WTC11 (cell line): ENCODE data around the gene GPRIN2. TPM values are rescaled to one million over a fixed set of nuclear protein-coding genes. Genes with fewer than 3 reads are reported as not detected.

Source experiments
- ATAC-seq: fragments of 200-7000 bp; cut with Tn5 transposase; 2 replicates; pipeline ENCODE4 v1.10.0; 2021; ENCODE audit warnings: mild to moderate bottlenecking, moderate library complexity
- CTCF ChIA-PET: fragments of 300-600 bp; sonication (Branson Sonifier 250); formaldehyde crosslinking; loops from one replicate; lab custom pipeline; 2021; ENCODE audit warnings: antibody characterized with exemption; lab: Charles Lee
- POLR2A ChIA-PET: fragments of 350-600 bp; sonication (Branson Sonifier 250); formaldehyde crosslinking; loops from one replicate; lab custom pipeline; 2021; ENCODE audit warnings: antibody characterized with exemption; lab: Charles Lee
- DNase-seq: peaks from one replicate; pipeline ENCODE4 v3.0.0; 2021; ENCODE audit warnings: low spot score
- H3K27ac Mint-ChIP-seq: 2 replicates; pipeline ENCODE4 v1.8.0; 2021; ENCODE audit warnings: mixed read lengths
- H3K27me3 Mint-ChIP-seq: 2 replicates; pipeline ENCODE4 v1.8.0; 2021; ENCODE audit warnings: low read depth, mild to moderate bottlenecking, moderate library complexity, mixed read lengths
- H3K36me3 Mint-ChIP-seq: 2 replicates; pipeline ENCODE4 v1.8.0; 2021; ENCODE audit warnings: mixed read lengths
- H3K4me1 Mint-ChIP-seq: 2 replicates; pipeline ENCODE4 v1.8.0; 2022; ENCODE audit warnings: mixed read lengths
- H3K4me3 Mint-ChIP-seq: 2 replicates; pipeline ENCODE4 v1.8.0; 2021; ENCODE audit warnings: mild to moderate bottlenecking, moderate library complexity, mixed read lengths
- H3K9me3 Mint-ChIP-seq: 2 replicates; pipeline ENCODE4 v1.8.0; 2021; ENCODE audit warnings: mixed read lengths
- AFF4 ChIP-seq: sonication (generic); formaldehyde crosslinking; IDR thresholded peaks from 2 replicates; pipeline ENCODE4 v1.8.1; 2023; ENCODE audit warnings: mild to moderate bottlenecking, missing genetic modification reagents, borderline replicate concordance
- CREB1 ChIP-seq: sonication (generic); formaldehyde crosslinking; IDR thresholded peaks from 2 replicates; pipeline ENCODE4 v1.8.0; 2023; ENCODE audit warnings: mild to moderate bottlenecking, missing genetic modification reagents
- E2F5 ChIP-seq: sonication (generic); formaldehyde crosslinking; IDR thresholded peaks from 2 replicates; pipeline ENCODE4 v1.8.1; 2022; ENCODE audit warnings: mild to moderate bottlenecking, moderate library complexity, missing genetic modification reagents
- GTF2I ChIP-seq: fragments of 250-450 bp; sonication (Bioruptor Pico); conservative IDR thresholded peaks from 2 replicates; pipeline ENCODE4 v1.4.0; 2021; ENCODE audit warnings: mild to moderate bottlenecking
- JUN ChIP-seq: sonication (generic); formaldehyde crosslinking; IDR thresholded peaks from 2 replicates; pipeline ENCODE4 v1.8.0; 2023; ENCODE audit warnings: mild to moderate bottlenecking, missing genetic modification reagents
- MXD4 ChIP-seq: fragments of 250-450 bp; sonication (Bioruptor Pico); IDR thresholded peaks from 2 replicates; pipeline ENCODE4 v1.8.0; 2021; ENCODE audit warnings: mild to moderate bottlenecking, moderate library complexity, borderline replicate concordance
- PRRX2 ChIP-seq: fragments of 250-450 bp; sonication (Bioruptor Pico); IDR thresholded peaks from 2 replicates; pipeline ENCODE4 v1.8.0; 2021; ENCODE audit warnings: mild to moderate bottlenecking
- SMAD4 ChIP-seq: sonication (generic); formaldehyde crosslinking; IDR thresholded peaks from 2 replicates; pipeline ENCODE4 v1.8.0; 2022; ENCODE audit warnings: mild to moderate bottlenecking, missing genetic modification reagents
- TCF7 ChIP-seq: sonication (generic); formaldehyde crosslinking; IDR thresholded peaks from 2 replicates; pipeline ENCODE4 v1.8.0; 2022; ENCODE audit warnings: mild to moderate bottlenecking, low read depth, missing genetic modification reagents, moderate library complexity
- ZNF121 ChIP-seq: sonication (generic); formaldehyde crosslinking; IDR thresholded peaks from 2 replicates; pipeline ENCODE4 v1.8.0; 2023; ENCODE audit warnings: missing genetic modification reagents
- total RNA-seq: library from RNA; stranded (reverse); gene quantifications from 3 replicates; pipeline ENCODE4 v1.2.3, GENCODE V29; 2021
- TF ChIP-seq, protein P1 (sequence below): sonication (generic); formaldehyde crosslinking; IDR thresholded peaks from 2 replicates; pipeline ENCODE4 v1.8.0; 2022; ENCODE audit warnings: mild to moderate bottlenecking, missing genetic modification reagents
- TF ChIP-seq, protein P2 (sequence below): sonication (generic); formaldehyde crosslinking; IDR thresholded peaks from 2 replicates; pipeline ENCODE4 v1.8.1; 2023; ENCODE audit warnings: mild to moderate bottlenecking, missing genetic modification reagents, moderate library complexity

The GPRIN2 gene
- total RNA-seq, 1 experiment from 2014 or later = 17.5 TPM

DNA sequence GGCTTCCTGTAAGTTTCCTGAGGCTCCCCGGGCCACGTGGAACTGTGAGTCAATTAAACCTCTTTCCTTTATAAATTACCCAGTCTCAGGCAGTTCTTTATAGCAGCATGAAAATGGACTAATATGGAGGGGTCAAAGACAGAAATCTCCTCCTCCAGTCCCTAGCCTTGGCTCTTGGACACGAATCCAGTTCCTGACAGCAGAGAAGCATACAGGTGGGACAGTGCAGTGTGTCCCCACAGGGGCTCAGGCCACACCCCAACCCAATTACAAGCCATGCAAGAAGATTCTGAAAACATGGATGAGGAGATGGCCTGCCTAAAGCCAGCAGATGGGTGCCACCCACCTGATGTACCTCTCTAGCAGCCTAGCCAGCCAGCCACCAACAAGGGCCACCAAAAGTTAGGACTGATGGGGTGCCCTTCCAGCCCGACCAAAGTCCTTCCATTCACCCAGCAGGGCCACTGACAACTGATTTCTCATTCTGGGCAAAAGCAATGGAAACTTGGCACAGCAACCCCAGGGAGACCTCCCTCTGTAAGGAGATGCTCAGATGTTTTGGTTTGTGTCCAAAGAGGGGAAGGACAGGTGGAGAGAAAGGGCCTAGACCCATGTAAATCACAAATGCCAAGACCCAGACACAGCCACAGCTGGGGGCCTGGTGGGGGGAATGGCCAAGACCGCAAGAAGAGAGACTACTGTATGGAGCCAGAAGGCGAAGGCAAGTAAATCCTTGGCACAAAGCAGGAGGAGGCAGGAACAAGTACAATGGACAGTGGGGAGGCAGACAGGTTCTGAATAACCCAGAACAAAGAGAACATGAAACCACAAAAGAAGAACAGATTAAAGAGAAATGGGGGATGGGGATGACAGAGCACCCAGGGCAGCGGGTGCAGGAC is 13.6 kb downstream of the GPRIN2 start:
- H3K27me3 Mint-ChIP-seq = peaks cover 9% of the 10 kb centered on the region
- H3K36me3 Mint-ChIP-seq = no peaks in the 10 kb centered on the region
- no peaks in the 10 kb centered on the region for H3K9me3 Mint-ChIP-seq
- H3K4me3 Mint-ChIP-seq = peak overlapping the region; percentile 56
- DNase-seq (peak; percentile 6), ATAC-seq (no peak)
- POLR2A ChIA-PET = no interaction called here
- H3K4me1 Mint-ChIP-seq = peaks cover 22% of the 10 kb centered on the region
- CTCF ChIA-PET = interaction anchor here (0.9 to 3.3 kb wide), 3 partner anchors 10 to 13 kb away, joined by 4 to 40 read pairs (median 12); partner anchors contain the start of gene GPRIN2
- peak overlapping the region; percentile 73; the same call in 1 of the 2 replicates for H3K27ac Mint-ChIP-seq
- TF ChIP-seq ZNF121 (CRISPR knock-in tag) (peak; percentile 82; the same call in 1 of the 2 replicates), AFF4 (no peak), JUN (CRISPR knock-in tag) (no peak), GTF2I (CRISPR knock-in tag) (no peak)

DNA sequence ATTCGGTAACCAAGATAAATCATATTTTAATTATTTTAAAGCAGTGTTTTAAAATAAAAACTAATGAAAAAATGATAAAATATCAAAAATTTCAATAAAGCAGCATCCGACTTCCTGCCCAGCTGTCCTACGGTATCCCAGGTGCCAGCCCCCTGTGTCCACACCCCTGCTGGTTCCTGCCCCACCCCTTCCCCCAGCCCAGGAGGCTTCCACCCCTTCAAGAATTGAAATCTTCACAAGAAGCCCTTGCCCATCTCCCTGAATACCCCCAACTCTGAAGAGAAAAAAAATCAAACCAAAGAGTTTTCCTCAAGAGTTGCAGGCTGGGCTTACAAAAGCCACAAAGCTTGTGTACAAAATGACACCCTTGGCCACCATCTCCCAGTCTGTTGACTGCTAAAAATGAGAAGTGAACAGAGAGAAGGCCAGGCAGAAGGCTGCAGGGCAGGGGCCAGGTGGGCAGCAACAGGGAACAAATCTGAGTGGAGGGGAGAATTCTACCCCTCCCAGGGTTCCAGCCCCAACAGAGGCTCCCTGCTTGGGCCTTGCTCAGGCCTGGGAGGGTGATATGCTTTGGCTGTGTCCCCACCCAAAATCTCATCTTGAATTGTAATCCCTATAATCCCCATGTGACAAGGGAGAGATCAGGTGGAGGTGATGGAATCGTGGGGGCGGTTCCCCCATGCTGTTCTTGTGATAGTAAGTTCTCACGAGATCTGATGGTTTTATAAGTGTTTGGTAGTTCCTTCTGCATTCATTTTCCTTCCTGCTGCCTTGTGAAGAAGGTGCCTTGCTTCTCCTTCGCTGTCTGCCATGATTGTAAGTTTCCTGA is 14.5 kb downstream of the GPRIN2 start:
- H3K27ac Mint-ChIP-seq = peak overlapping the region; percentile 73; the same call in 1 of the 2 replicates
- peaks cover 29% of the 10 kb centered on the region for H3K4me1 Mint-ChIP-seq
- H3K27me3 Mint-ChIP-seq = peaks cover 9% of the 10 kb centered on the region
- H3K4me3 Mint-ChIP-seq = peak overlapping the region; percentile 61
- DNase-seq (peak; percentile 13), ATAC-seq (no peak)
- no peaks in the 10 kb centered on the region for H3K9me3 Mint-ChIP-seq
- H3K36me3 Mint-ChIP-seq = no peaks in the 10 kb centered on the region
- CTCF ChIA-PET = no interaction called here
- POLR2A ChIA-PET = no interaction called here
- TF ChIP-seq, protein P1, sequence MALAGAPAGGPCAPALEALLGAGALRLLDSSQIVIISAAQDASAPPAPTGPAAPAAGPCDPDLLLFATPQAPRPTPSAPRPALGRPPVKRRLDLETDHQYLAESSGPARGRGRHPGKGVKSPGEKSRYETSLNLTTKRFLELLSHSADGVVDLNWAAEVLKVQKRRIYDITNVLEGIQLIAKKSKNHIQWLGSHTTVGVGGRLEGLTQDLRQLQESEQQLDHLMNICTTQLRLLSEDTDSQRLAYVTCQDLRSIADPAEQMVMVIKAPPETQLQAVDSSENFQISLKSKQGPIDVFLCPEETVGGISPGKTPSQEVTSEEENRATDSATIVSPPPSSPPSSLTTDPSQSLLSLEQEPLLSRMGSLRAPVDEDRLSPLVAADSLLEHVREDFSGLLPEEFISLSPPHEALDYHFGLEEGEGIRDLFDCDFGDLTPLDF (CRISPR knock-in tag) = no peak
- TF ChIP-seq, protein P2, sequence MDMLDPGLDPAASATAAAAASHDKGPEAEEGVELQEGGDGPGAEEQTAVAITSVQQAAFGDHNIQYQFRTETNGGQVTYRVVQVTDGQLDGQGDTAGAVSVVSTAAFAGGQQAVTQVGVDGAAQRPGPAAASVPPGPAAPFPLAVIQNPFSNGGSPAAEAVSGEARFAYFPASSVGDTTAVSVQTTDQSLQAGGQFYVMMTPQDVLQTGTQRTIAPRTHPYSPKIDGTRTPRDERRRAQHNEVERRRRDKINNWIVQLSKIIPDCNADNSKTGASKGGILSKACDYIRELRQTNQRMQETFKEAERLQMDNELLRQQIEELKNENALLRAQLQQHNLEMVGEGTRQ = no peak
- TF ChIP-seq MXD4 (no peak), PRRX2 (CRISPR knock-in tag) (no peak), TCF7 (no peak), CREB1 (CRISPR knock-in tag) (no peak), E2F5 (CRISPR knock-in tag) (no peak), SMAD4 (CRISPR knock-in tag) (no peak)
